Stimulated activated CD8-positive, alpha-beta memory T cell treated with anti-CD3 and anti-CD28 coated beads, Interleukin-15, amount 100 ng/mL, for 24 hours (primary cell): ENCODE results near the gene TMEM143.
A peak's percentile ranks its signal among the peaks of the same experiment; 100 is the strongest.
"Not testable (repeated sequence)": the region's sequence is repeated elsewhere in the genome, so short reads cannot be mapped to it uniquely, and the experiment has no call there.

Experiments used
- DNase-seq: peaks from one replicate; pipeline ENCODE4 v3.0.0-alpha.2; 2020; ENCODE audit warnings: low read depth

The TMEM143 gene

DNA sequence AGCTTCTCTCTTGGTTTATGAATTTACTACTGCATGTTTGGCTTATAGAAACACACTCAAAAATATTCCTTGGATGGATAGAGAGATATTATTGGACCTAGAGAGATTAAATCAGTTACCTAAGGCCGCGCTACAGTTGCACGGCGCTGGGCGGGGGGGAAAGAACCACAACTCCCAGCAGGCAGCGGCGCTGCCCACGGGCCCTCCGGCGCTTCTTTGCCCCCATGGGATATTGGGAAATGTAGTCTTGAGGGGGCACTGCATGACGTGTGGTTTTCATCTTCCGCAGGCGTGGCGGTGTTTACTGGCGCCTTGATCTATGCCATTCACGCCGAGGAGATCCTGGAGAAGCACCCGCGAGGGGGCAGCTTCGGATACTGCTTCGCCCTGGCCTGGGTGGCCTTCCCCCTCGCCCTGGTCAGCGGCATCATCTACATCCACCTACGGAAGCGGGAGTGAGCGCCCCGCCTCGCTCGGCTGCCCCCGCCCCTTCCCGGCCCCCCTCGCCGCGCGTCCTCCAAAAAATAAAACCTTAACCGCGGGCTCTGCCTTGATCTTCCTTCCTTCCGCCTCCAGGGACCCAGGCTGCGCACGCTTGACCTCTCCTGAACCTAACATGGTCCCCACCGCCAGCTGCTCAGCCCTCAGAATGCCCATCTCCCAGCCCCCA, 33.6 kb downstream of the TMEM143 start:
- DNase-seq, result peak; percentile 53

DNA sequence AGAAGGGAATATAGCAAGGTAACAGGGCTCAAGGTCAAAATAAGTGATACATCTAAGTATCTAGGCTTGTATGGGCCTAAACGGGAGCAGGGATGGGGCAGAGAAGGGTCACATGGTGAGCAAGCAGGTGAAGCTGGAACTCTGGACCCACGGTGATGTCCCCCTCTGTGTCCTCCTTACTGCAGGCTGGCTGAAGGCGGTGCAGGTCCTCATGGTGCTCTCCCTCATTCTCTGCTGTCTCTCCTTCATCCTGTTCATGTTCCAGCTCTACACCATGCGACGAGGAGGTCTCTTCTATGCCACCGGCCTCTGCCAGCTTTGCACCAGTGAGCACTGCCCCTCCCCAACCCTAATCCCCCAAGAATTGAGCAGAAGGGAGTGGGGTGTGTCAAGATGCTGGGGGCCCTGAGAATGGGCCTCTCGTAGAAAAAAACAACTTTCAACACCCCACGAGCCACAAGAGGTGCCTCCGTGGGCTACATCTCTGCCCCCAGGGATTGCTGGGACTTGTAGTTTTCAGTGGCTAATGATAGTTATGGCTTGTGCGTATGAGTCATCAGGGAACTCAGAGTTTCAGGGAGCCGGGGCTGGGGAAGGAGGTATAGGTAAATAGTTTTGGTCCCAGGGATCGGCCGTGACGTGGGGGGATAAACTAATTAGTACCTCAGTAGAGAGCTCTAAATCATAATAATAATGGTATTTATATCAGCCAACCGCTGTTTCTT, 34.4 kb downstream of the TMEM143 start:
- DNase-seq, result no peak

- DNase-seq, result peak; percentile 49
Observed at GRCh38 chr19:48325265-48325910, 38.4 kb downstream of the TMEM143 start, which contains the start of gene EMP3. EMP3 (plus strand) TSS chr19:48325552; CDS start chr19:48326845, 1,293 bp downstream.

DNA sequence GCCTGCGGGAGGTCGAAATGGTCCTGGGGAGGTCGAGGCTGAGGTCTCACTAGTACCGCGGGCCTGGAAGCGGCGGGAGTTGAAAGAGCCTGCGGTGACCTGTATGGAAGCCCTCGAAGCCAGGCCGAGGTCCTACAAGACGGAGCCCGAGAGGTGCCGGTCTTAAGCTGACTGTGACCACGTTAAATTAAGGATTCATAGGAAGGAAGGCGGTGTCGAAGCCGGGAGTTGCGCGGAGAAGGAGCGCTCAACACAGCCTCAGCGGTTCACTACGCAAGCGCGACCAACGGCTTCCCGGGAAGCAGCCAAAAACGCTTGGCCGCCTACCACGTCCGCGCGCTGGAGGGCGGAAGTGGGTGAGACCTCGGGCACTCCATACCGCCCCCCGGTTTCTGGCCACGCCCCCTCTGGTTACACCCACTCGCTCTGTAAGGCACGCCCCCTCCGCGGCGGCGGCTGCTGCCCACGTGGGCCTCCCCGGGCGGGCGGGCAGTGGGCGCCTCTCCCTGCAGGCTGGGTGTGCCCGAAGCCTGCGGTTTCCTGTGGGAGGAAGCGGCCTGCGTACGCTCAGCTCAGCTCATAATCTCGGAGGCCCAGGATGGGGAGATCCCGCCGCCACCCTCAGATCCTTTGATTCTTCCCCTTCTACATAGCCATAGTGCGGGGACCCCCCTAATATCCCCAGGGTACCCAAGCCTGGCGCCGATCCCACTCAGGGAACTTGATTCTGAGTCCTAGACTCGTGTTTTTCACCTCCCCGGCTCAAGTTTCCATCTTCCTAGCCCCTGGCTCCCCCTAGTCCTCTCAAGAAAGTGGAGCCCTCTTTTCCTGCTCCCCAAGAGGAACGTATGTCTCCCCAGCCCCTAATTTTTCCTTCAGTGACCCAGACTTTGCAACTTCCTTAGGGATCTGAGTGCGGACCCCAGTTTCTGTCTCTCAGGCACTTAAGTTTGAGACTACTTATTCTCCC, 41.8 kb downstream of the TMEM143 start:
- DNase-seq, result peak; percentile 96

DNA sequence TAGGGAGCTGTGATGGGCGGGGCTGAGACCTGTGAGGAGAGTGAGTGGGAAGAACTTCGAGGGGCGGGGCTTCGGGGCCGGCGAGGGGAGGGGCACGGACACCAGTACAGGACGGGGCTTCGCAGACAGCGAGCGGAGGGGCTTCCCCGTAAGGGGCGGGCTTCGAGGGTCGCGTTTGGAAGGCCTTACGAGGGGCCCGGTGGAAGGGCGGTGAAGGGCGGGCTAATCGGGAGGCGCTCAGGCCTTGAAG, 42.4 kb downstream of the TMEM143 start:
- DNase-seq, result peak; percentile 77

GRCh38 chr19:48319647-48320541, 43.8 kb downstream of the TMEM143 start:
- peak; percentile 61 for DNase-seq

GRCh38 chr19:48318286-48318987, 45.3 kb downstream of the TMEM143 start:
- no peak for DNase-seq

DNA sequence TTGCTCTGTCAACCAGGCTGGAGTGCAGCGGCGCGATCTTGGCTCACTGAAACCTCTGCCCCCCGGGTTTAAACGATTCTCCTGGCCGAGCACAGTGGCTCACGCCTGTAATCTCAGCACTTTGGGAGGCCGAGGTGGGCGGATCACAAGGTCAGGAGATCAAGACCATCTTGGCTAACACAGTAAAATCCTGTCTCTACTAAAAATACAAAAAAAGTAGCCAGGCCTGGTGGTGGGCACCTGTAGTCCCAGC, 46.1 kb downstream of the TMEM143 start:
- DNase-seq, result not testable (repeated sequence)

GRCh38 chr19:48315712-48316111, 48.0 kb downstream of the TMEM143 start:
- no peak for DNase-seq

GRCh38 chr19:48311384-48311783, 52.4 kb downstream of the TMEM143 start:
- no peak for DNase-seq

GRCh38 chr19:48310227-48310626, 53.5 kb downstream of the TMEM143 start:
- DNase-seq, result no peak

DNA sequence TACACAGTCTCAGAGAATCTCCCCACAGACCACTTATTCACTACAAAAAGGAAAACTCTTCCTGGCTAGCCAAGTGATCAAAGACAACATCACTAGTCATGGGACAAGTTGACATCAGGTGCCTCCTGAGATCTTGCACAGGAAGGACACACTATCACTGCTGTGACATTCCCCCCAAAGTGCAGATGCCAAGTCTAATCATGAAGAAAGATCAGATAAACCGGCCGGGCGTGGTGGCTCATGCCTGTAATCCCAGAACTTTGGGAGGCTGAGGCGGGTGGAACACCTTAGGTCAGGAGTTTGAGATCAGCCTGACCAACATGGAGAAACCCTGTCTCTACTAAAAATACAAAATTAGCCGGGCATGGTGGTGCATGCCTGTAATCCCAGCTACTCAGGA, 54.0 kb downstream of the TMEM143 start:
- DNase-seq, result not testable (repeated sequence)

DNA sequence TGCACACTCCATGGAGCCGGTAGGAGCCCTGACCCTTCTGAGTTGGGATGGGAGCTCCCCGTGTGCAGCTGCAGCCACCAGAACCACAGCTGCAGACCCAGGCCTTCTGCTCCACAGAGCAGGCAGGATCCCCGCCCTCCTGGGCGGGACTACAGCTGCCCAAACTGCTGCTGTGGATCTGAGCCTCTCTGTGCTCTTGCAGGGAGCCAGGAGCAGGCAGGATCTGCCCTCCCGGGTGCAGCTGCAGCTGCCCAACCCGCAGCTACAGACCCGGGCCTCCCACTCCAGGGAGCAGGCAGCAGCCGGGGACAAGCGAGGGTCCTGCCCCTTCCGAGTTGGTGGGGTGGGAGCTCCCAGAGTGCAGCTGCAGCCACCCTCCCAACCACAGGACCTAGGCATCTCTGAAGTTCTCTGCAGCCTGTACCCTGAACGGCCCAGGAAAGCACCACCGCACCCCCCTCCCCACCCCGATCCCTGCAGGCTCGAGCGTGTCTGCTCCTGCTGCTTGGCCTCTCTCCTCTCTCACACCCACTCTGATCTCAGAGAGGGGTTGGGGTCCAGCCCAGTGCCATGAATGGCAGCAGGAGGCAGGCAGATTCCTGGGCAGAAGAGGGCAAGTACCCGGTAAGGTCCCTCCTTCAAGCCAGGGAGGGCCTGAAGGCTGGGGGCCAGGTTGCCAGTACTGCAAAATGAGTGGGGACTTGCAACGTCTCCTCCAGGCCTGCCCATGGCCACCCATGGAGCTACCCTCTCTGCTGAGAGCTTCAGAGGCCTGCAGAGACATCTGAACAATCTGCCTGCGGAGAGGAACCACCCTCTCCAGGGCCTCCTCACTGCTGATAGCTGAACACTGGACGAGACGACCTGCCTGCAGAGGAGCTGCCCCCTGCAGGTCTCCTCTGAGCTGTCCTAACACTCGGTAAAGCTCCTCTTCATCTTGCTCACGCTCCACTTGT, 54.8 kb downstream of the TMEM143 start:
- no peak for DNase-seq

- no peak for DNase-seq
Observed at GRCh38 chr19:48303866-48304265, 59.9 kb downstream of the TMEM143 start.

GRCh38 chr19:48303367-48303766, 60.4 kb downstream of the TMEM143 start:
- DNase-seq, result no peak

DNA sequence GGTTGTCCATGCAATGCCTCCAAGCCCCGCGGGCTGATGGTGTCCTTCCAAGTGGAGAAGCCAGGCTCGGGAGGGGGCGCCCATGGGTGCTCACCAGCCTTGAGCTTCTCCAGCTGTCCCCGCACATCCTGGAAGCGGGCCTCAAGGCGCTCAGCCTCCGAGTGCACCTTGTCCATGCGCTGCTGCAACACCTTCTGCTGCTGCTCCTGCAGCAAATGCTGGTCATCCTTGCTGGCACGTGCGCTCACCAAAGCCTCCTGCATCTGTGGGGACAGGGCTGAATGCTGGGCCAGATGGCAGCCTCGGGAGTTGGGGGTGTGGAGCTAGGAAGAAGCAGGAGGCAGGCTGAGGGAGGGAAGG, 61.2 kb downstream of the TMEM143 start:
- DNase-seq, result no peak

DNA sequence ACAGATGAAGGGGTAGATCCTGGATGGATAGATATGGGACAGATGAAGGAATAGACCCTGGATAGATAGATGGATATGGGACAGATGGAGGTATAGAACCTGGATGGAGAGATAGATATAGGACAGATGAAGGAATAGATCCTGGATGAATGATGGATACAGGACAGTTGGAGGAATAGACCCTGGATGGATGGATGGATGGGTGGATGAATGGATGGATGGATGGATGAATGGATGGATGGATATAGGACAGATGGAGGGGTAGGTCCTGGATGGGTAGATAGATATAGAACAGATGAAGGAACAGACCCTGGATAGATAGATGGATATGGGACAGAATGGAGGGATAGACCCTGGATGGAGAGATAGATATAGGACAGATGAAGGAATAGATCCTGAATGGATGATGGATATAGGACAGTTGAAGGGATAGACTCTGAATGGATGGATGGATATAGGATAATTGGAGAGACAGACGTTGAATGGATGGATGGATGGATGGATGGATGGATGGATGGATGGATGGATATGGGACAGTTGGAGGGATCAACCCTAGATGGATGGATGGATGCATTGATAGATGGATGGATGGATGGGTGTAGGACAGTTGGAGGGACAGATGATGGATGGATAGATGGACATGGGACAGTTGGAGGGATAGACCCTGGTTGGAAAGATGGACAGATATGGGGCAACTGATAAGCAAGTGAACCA, 61.7 kb downstream of the TMEM143 start:
- no peak for DNase-seq

DNA sequence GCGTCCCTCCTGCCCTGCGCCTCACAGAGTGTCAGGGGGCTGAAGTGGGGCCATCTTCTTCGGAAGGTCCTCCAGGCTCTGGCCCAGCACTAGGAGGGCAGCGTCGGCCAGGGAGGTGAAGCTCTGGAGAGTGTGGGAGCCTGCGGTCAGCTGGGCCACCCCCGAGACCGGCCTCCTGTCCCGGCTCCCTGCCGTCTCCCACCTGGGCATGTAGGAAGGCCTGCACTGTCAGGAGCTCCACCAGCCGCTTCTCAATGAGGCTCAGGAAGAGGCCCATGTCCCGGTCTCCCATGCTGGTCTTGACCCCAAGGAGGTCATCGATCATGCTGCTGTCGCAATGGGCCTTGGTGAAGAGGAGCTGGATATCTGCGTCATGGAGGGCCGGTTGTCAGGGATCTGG, 65.8 kb downstream of the TMEM143 start:
- no peak for DNase-seq
